GM18951 (cell line): ENCODE data around the gene PLCH1.

Source experiments
- POLR2A ChIP-seq: IDR thresholded peaks from 4 replicates; pipeline ENCODE4 v1.6.1; 2011; ENCODE audit warnings: mild to moderate bottlenecking; ENCODE audit not compliant: insufficient read length, insufficient read depth; ENCODE audit errors: extremely low read depth
- in situ Hi-C: fragments of 300-500 bp; cut with MboI; formaldehyde crosslinking; loops from one replicate; pipeline ENCODE4 v1.12.0; 2022; ENCODE audit warnings: low sequenced_read_pairs, mixed read lengths, inconsistent platforms; ENCODE audit not compliant: unreplicated experiment

Gene PLCH1

DNA sequence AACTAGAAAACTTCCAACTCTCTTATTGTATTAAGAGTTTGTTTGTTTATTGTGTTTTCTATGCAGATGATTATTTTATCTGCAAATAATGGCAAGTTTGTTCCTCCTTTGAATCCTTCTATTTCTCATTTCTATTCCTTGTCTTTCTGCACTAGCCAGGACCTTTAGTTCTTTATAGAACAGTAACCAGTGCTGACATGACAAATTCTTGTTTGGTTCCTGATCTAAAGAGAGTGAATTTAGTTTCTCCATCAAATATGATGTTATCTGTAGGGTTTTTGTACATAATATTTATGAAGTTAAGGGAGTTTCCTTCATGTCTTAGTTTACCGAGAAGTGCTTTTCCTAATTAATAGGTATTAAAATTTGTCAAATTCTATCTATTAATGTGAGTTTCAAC, 350.6 kb downstream of the PLCH1 start:
- TF ChIP-seq POLR2A, result no peak
- in situ Hi-C loops, result loop anchor here (25.0 kb wide), 1 partner anchor 318 kb away; no protein-coding TSS in a partner anchor

DNA sequence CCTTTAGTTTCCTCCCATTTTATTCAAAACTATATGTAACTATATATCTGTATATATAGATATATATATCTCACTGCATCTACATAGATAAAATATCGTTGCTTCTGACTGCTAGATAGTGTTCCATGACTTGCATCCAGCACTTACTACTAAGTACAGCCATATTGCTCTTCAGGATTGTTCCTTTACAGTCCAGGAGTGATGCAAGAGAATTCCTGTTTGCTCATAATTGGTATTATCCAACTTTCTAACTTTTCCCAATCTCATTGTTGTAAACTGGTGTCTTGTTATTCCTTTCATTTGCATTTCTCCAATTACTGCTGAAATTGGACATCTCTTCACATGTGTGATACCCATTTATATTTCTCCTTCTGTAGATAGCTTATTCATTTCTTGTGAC, 351.6 kb downstream of the PLCH1 start:
- TF ChIP-seq POLR2A, result no peak
- in situ Hi-C loops, result loop anchor here (25.0 kb wide), 1 partner anchor 319 kb away; no protein-coding TSS in a partner anchor

DNA sequence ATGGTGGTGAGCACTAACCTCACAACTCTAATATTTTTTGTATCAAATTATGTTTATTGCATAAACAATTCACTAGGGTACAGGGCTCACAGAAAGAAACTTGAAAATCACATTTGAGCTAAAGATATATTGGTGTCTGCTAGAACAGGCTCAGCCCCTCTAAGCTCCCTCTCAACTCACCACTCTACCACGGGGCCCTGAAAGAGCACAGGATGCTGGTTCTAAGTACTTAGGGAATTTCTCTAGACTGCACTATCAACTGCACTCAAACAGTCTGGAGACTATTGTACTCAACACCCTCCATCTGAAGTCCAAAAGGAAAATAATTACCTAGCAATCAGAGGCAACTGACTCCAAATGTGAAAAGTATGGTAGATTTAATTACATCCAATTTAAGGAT, 352.7 kb downstream of the PLCH1 start:
- in situ Hi-C loops, result loop anchor here (25.0 kb wide), 1 partner anchor 320 kb away; no protein-coding TSS in a partner anchor
- no peak for TF ChIP-seq POLR2A

DNA sequence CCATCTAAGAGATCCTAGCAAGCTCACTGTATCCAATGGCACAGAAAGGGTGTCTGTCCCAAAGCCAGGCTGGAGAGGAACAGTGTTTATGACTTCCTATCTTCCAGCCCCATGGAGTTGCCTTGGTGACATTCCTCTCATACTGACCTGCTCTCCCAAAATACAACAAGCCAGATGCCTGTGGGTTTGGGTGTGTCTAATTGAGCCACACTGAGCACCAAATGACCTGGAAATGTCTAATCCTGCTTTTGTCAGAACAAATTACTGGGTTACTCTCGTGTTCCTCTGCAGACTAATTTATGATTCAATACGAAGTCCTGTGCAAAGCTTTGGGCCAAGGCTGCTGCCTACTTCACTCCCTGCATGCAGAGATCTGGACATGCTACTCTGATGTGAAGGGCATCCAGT, 353.3 kb downstream of the PLCH1 start:
- no peak for TF ChIP-seq POLR2A
- in situ Hi-C loops, result loop anchor here (25.0 kb wide), 1 partner anchor 321 kb away; no protein-coding TSS in a partner anchor

DNA sequence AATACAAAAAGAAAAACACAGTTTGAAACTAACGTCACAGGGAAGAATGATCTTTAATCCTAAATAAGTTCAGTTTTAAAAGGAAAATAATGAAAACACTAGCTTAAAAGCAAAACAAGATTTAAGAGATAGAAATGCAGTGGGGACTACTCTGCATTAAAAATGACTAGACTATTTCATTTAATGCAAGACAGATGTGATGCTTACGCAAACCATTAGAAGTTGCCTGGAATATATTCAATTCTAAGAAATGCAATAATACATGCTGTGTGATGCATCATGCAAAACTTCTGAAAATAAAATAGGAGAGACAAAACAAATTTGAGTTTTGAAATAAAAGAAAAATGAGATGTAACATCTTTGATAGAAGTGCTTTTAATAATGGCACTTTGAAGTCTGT, 353.8 kb downstream of the PLCH1 start:
- no peak for TF ChIP-seq POLR2A
- in situ Hi-C loops, result loop anchor here (25.0 kb wide), 1 partner anchor 321 kb away; no protein-coding TSS in a partner anchor

DNA sequence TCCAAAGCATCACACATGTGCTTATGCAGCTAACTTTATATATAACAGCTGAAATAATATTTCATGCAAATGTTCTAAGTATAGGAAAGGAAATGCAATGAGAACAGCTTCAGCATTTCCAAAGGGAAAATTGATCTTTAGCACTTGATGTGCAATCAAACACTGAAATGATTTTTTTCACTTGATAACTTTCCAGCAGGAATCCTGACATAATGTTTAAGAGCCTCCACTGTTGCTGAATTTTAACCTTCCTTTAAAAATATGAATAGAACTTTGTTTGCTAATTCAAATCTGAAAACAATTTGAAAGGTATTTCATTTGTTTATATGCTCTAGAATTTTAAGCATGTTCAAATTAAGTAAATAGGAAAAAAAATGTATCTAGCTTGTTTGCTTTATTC, 354.5 kb downstream of the PLCH1 start:
- in situ Hi-C loops, result loop anchor here (25.0 kb wide), 1 partner anchor 322 kb away; no protein-coding TSS in a partner anchor
- TF ChIP-seq POLR2A, result no peak

DNA sequence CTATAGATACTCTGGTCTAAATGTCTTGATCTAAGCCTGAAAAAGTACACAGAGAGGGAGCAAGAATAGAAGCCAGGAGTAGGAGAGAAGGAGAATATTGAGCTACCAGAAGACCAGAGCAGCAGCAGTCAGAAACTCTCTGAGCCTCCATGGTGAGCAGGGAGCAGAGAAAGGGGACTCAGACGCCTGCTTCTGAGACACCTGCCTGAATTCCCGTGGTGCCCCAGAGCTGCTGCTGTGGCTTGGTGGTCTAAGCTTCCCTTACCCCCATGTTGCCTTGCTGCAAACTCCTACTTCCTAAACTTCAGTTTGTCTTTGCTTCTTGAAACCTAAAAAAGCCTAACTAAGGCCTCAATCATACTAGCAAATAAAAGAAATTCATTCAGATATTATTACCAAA, 356.5 kb downstream of the PLCH1 start:
- no peak for TF ChIP-seq POLR2A
- in situ Hi-C loops, result loop anchor here (25.0 kb wide), 1 partner anchor 324 kb away; no protein-coding TSS in a partner anchor

DNA sequence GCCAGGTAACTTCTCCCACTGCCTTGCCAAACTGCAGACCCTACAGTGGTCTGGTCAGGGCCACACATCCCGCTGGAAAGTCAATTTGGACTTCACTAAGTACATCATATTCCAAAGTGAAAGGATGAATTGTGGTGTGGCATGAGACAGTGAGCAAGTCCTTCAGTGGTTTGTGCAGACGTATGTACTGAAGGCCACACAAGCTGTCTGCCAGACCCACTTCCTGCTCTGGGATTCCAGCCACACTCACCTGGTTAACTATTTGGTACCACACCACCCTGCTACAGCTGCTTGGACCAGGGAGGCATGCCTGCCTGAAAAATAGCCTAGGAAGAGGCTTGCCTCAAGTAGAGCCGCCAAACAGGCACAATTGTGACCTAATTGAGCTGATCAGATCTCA, 357.3 kb downstream of the PLCH1 start:
- no peak for TF ChIP-seq POLR2A
- in situ Hi-C loops, result loop anchor here (25.0 kb wide), 1 partner anchor 325 kb away; no protein-coding TSS in a partner anchor

DNA sequence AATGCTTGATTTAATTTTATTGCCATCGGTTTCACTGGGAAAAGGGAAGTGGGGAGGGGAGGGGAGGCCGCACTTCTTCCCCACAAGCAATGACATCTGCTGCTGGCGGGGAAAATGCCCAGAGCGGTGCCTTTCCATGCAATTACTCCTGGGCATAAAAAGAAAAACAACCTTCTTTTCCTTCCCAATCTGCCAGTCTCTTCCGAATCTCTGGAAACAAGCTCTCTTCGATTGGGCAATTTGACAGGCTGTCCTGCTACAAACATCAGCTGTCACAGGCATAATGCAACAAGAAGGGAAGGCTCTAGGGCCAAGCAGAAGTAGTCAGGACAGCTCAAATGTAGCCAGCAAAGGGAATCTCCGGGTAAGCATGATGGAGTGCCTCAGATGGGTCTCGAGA, 358.0 kb downstream of the PLCH1 start:
- TF ChIP-seq POLR2A, result no peak
- in situ Hi-C loops, result loop anchor here (25.0 kb wide), 1 partner anchor 325 kb away; no protein-coding TSS in a partner anchor

DNA sequence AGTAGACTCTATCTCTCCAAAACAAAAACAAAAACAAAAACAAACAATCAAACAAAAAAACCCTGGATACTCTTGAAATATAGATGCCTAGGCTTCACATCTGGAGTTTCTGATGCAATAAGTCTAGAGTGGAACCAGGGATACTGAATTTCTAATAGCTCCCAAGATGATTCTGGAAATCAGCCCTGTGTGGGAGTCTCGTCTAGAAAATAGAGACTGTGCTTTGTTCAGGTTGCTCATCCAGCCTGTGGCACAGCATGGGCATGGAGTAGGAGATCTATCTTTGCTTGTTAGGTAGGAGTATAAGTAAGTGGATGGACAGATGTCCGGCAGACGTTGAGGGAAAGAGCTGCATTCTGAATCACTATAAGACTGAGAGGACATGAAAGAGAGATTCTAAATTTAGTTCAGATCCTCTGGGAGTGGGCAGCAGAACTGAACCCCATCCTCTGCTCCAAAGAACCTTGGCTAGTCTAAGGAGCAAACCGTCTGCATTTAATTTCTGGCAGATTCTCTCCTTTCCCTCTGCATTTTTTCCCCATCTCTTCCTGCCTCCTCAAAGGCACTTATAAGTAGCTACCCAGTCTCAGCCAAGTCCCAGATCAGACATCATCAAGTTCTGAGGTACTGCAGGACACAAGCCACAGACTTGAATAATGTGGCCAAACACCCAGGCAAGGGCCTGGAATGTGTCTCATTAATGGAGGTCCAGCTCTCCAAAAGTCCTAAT, 358.8 kb downstream of the PLCH1 start:
- in situ Hi-C loops, result loop anchor here (25.0 kb wide), 1 partner anchor 326 kb away; no protein-coding TSS in a partner anchor
- TF ChIP-seq POLR2A, result no peak

DNA sequence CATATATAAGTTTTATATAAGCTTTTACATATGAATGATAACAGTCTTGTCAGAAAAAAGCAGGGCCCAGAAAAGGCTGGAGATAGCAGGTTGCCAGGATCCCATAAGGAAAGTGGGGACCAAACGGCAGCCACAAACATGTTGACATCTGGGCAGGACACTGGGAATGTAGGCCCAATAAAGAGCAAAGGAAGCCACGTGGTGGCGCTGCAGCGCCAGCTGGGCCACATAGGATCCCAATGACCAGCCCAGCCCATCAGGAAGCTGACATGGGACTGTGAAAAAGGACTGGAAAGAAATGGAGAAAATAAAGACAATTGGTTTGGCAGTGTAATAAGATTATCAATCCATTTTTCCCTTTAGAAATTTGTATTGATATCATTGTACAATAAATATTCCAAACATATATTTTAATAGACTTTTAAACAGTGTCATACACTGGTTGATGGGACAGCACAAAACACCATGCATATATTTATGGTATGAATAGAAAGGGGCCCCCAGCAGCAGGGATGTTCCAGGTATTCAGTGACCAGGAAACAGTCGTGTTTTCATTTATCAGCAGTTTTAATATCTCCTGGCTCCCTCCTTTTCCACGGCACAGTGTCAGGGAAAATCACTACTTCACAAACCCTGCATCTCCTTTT, 362.4 kb downstream of the PLCH1 start:
- in situ Hi-C loops, result loop anchor here (25.0 kb wide), 1 partner anchor 330 kb away; no protein-coding TSS in a partner anchor
- TF ChIP-seq POLR2A, result no peak

DNA sequence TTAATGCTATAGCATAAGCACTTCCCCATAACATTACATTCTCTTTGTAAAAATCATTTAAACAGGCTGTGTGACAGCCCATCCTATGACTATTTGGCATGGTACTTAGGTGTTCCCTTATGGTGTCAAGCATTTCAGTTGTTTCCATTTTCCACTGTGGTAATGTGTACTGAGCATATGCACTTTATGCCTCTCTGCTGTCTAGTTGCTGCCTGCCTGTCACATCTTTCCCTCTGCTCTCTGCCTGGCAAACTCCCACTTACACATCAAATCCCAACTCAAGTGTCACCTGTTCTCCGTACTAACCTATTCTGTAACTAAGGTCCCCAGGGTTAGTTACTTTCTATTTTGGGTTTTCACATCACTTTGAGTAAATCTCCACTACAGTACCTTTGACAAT, 367.0 kb downstream of the PLCH1 start:
- TF ChIP-seq POLR2A, result no peak
- in situ Hi-C loops, result loop anchor here (25.0 kb wide), 1 partner anchor 334 kb away; no protein-coding TSS in a partner anchor

DNA sequence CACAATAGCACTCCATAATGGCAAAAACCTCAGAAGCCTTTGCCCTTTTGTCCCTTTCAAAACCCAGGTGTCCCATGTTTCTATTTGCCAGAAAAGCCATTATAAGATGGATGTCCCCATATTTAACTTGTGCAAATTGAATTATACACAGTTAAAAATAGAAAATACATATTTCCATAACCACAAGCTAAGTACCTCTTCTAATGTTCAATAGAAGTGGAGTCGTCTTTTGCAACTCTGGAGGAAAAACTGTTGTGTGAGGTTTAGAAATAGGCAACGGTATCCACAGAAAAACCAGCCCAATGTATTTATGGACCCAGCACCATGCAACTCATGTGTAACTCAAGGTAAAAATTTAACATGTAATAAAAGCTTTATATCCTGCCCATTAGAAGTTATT, 367.8 kb downstream of the PLCH1 start:
- in situ Hi-C loops, result loop anchor here (25.0 kb wide), 1 partner anchor 335 kb away; no protein-coding TSS in a partner anchor
- no peak for TF ChIP-seq POLR2A
